Activated CD4-positive, alpha-beta memory T cell treated with anti-CD3 and anti-CD28 coated beads for 36 hours (primary cell): Measurements from ENCODE around the gene SLC8B1. TPM values are rescaled to one million over a fixed set of nuclear protein-coding genes. Genes with fewer than 3 reads are reported as not detected.
A peak's percentile ranks its signal among the peaks of the same experiment; 100 is the strongest.

Experiments
- CTCF ChIA-PET: fragments of 350-600 bp; sonication (Branson Sonifier 250); formaldehyde crosslinking; loops from one replicate; lab custom pipeline; 2021; ENCODE audit warnings: antibody characterized with exemption, inconsistent platforms; lab: Charles Lee
- POLR2A ChIA-PET: fragments of 350-600 bp; sonication (Branson Sonifier 250); formaldehyde crosslinking; loops from one replicate; lab custom pipeline; 2021; ENCODE audit warnings: antibody characterized with exemption; lab: Charles Lee
- DNase-seq: peaks from one replicate; pipeline ENCODE4 v3.0.0-alpha.2; 2020
- H3K27ac Mint-ChIP-seq: one replicate; pipeline ENCODE4 v1.8.0; 2021; ENCODE audit warnings: mixed read lengths
- H3K27me3 Mint-ChIP-seq: one replicate; pipeline ENCODE4 v1.8.0; 2021; ENCODE audit warnings: mixed read lengths
- H3K36me3 Mint-ChIP-seq: one replicate; pipeline ENCODE4 v1.8.0; 2021; ENCODE audit warnings: mixed read lengths
- H3K4me1 Mint-ChIP-seq: one replicate; pipeline ENCODE4 v1.8.0; 2021; ENCODE audit warnings: low read depth, mixed read lengths
- H3K4me3 Mint-ChIP-seq: one replicate; pipeline ENCODE4 v1.8.0; 2021; ENCODE audit warnings: mild to moderate bottlenecking, mixed read lengths
- H3K9me3 Mint-ChIP-seq: one replicate; pipeline ENCODE4 v1.8.0; 2021; ENCODE audit warnings: mixed read lengths
- intact Hi-C: fragments of 100-400 bp; cut with micrococcal nuclease; formaldehyde crosslinking; loops from one replicate; pipeline ENCODE4 v1.15.1; 2023
- total RNA-seq, 2 experiments: library from RNA; stranded (reverse); gene quantifications; one replicate each; pipeline ENCODE4 v1.2.3, GENCODE V29; 2021

The SLC8B1 gene
- total RNA-seq, 2 experiments from 2014 or later, result 21.5 to 22.0 TPM

DNA sequence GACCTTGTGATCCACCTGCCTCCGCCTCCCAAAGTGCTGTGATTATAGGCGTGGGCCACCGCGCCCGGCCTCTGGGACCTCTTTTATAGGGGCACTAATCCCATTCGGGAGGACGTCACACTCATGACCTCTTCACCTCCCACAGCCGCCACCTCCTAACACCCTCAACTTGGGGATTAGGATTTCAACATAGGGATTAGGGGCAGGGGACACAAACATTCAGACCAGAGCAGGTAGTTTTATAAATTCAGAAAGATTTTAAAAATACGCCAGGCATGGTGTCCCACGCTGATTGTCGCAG lies 64.2 kb downstream of the SLC8B1 start:
- ChIA-PET POLR2A (no interaction called here), CTCF (no interaction called here)
- Mint-ChIP-seq H3K4me3 (no peak overlapping the region), H3K27me3 (no peaks in the 10 kb centered on the region), H3K27ac (no peak overlapping the region), H3K4me1 (peaks cover 10% of the 10 kb centered on the region), H3K36me3 (peaks cover 41% of the 10 kb centered on the region), H3K9me3 (no peaks in the 10 kb centered on the region)
- intact Hi-C loops, result no loop called here
- no peak for DNase-seq

GRCh38 chr12:113269257-113269943 lies 65.5 kb downstream of the SLC8B1 start:
- Mint-ChIP-seq H3K27me3 (no peaks in the 10 kb centered on the region), H3K27ac (no peak overlapping the region), H3K36me3 (peaks cover 37% of the 10 kb centered on the region), H3K9me3 (no peaks in the 10 kb centered on the region), H3K4me1 (peaks cover 10% of the 10 kb centered on the region), H3K4me3 (no peak overlapping the region)
- no peak for DNase-seq
- intact Hi-C loops, result no loop called here
- POLR2A ChIA-PET, result no interaction called here
- CTCF ChIA-PET, result no interaction called here

DNA sequence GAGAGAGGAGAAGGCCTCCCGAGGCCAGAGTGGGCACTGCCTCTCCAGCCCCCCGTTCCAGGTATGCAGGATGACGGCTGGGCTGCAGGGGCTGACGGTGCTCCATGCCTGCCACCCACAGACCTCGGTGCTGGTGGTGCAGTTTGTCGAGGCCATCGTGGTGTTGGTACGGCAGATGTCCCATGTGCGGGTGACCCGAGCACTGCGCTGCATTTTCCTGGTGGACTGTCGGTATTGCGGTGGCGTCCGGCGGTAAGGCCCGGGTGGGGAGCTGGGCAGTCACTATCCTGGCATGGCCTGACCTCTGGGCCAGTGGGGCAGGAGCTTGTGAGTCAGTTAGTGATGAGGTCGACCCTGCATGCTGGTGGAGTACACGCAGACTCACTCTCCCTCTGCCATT lies 66.3 kb downstream of the SLC8B1 start:
- no peak overlapping the region for H3K27ac Mint-ChIP-seq
- CTCF ChIA-PET, result no interaction called here

GRCh38 chr12:113268136-113268535 lies 66.8 kb downstream of the SLC8B1 start:
- peaks cover 20% of the 10 kb centered on the region for H3K4me1 Mint-ChIP-seq
- H3K27ac Mint-ChIP-seq, result no peak overlapping the region
- intact Hi-C loops, result no loop called here
- H3K9me3 Mint-ChIP-seq, result no peaks in the 10 kb centered on the region
- ChIA-PET CTCF (no interaction called here), POLR2A (no interaction called here)
- H3K36me3 Mint-ChIP-seq, result peaks cover 46% of the 10 kb centered on the region
- no peak for DNase-seq
- no peaks in the 10 kb centered on the region for H3K27me3 Mint-ChIP-seq
- H3K4me3 Mint-ChIP-seq, result no peak overlapping the region

More for the DNA sequence above, 66.3 kb downstream of the SLC8B1 start:
- Mint-ChIP-seq H3K36me3 (peaks cover 45% of the 10 kb centered on the region), H3K9me3 (no peaks in the 10 kb centered on the region), H3K27me3 (no peaks in the 10 kb centered on the region), H3K4me1 (peaks cover 16% of the 10 kb centered on the region), H3K4me3 (no peak overlapping the region)
- intact Hi-C loops, result no loop called here
- DNase-seq, result no peak
- POLR2A ChIA-PET, result no interaction called here

DNA sequence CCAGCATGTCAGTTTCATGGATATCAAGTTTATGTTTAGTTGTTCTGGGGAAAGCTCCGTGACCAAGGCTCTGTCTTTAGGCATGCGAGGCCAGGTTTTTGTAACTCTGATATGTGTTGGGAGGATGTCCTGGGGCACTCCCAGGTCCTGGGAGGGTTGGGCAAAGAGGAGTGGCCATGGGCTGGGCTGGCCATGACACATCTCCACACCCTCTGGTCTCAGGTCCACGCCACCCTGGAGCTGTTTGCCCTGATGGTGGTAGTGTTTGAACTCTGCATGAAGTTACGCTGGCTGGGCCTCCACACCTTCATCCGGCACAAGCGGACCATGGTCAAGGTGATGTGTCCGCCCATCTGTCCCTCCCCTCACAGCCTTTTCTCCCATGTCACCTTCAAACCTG lies 67.3 kb downstream of the SLC8B1 start:
- peaks cover 49% of the 10 kb centered on the region for H3K36me3 Mint-ChIP-seq
- no peak overlapping the region for H3K4me3 Mint-ChIP-seq
- H3K27me3 Mint-ChIP-seq, result no peaks in the 10 kb centered on the region
- DNase-seq, result no peak
- intact Hi-C loops, result no loop called here
- ChIA-PET POLR2A (no interaction called here), CTCF (no interaction called here)
- H3K4me1 Mint-ChIP-seq, result peaks cover 23% of the 10 kb centered on the region
- H3K27ac Mint-ChIP-seq, result no peak overlapping the region
- no peaks in the 10 kb centered on the region for H3K9me3 Mint-ChIP-seq

GRCh38 chr12:113266106-113266895 lies 68.6 kb downstream of the SLC8B1 start:
- ChIA-PET CTCF (no interaction called here), POLR2A (no interaction called here)
- Mint-ChIP-seq H3K4me1 (peaks cover 26% of the 10 kb centered on the region), H3K9me3 (no peaks in the 10 kb centered on the region), H3K27ac (no peak overlapping the region), H3K36me3 (peaks cover 43% of the 10 kb centered on the region), H3K4me3 (no peak overlapping the region), H3K27me3 (no peaks in the 10 kb centered on the region)
- intact Hi-C loops, result no loop called here
- no peak for DNase-seq

DNA sequence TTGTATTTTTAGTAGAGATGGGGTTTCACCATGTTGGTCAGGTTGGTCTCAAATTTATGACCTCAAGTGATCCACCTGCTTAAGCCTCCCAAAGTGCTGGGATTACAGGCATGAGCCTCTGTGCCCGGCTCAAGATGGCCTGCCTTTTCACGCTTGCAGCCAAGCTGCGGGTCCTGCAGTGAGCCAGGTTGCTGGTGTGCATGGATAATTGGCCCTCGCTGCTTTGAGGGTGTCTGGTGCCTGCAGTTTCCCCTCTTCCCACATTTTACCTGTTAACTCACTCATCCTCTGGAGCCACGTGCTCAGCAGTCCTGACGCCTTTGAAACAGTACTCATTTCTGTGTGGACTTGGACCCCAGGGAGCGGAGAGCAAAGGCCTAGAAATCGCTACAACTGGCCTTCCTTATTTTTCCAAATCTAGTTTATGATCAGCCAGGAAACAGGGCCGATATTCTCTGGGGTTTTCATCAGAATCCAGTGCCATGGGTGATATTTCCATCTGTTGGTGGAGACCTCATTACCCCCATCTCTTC lies 71.4 kb downstream of the SLC8B1 start:
- no peak overlapping the region for H3K4me3 Mint-ChIP-seq
- ChIA-PET POLR2A (no interaction called here), CTCF (interaction anchor here (0.8 kb wide), 1 partner anchor 162 kb away, joined by 3 read pairs; no protein-coding TSS in a partner anchor)
- no peak overlapping the region for H3K27ac Mint-ChIP-seq
- no peaks in the 10 kb centered on the region for H3K9me3 Mint-ChIP-seq
- intact Hi-C loops, result loop anchor here (2.0 to 5.0 kb wide), 3 partner anchors 31 to 56 kb away; no protein-coding TSS in a partner anchor
- H3K36me3 Mint-ChIP-seq, result peaks cover 44% of the 10 kb centered on the region
- H3K4me1 Mint-ChIP-seq, result peaks cover 41% of the 10 kb centered on the region
- H3K27me3 Mint-ChIP-seq, result no peaks in the 10 kb centered on the region
- no peak for DNase-seq

DNA sequence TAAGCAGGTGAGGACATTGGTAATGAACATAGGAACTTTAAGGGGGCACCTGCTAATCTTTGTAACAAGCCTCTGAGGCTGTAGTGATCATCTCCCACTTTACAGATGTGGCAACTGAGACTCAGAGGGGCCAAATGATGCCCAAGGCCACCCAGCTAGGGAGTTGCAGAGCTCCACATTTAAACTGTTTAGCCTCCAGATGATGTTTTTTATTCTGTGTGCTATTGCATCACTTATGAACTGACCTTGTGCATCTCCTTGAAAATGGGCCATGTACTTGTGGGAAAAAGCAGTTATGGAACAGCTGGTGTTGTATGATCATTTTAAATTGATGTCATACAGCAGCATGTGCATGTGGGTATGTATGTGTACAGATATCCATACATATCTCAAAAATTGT lies 72.2 kb downstream of the SLC8B1 start:
- intact Hi-C loops, result loop anchor here (2.0 to 5.0 kb wide), 3 partner anchors 30 to 55 kb away; no protein-coding TSS in a partner anchor
- Mint-ChIP-seq H3K27ac (peak overlapping the region; percentile 53), H3K36me3 (peaks cover 38% of the 10 kb centered on the region), H3K9me3 (no peaks in the 10 kb centered on the region), H3K27me3 (no peaks in the 10 kb centered on the region), H3K4me3 (no peak overlapping the region), H3K4me1 (peaks cover 43% of the 10 kb centered on the region)
- ChIA-PET POLR2A (no interaction called here), CTCF (no interaction called here)
- no peak for DNase-seq

- H3K27ac Mint-ChIP-seq, result peak overlapping the region; percentile 51
- H3K36me3 Mint-ChIP-seq, result peaks cover 32% of the 10 kb centered on the region
- peaks cover 46% of the 10 kb centered on the region for H3K4me1 Mint-ChIP-seq
- POLR2A ChIA-PET, result interaction anchor here (0.9 to 1.8 kb wide), 2 partner anchors 41 to 54 kb away, joined by 4 to 5 read pairs; partner anchors contain the start of gene TPCN1
- no peak overlapping the region for H3K4me3 Mint-ChIP-seq
- DNase-seq, result peak; percentile 64
- H3K27me3 Mint-ChIP-seq, result no peaks in the 10 kb centered on the region
- no peaks in the 10 kb centered on the region for H3K9me3 Mint-ChIP-seq
- intact Hi-C loops, result loop anchor here (2.0 to 5.0 kb wide), 3 partner anchors 29 to 55 kb away; no protein-coding TSS in a partner anchor
- CTCF ChIA-PET, result interaction anchor here (0.6 to 1.2 kb wide), 2 partner anchors 32 to 73 kb away, joined by 3 to 4 read pairs; partner anchors contain the start of gene SLC8B1
These were observed 73.0 kb downstream of the SLC8B1 start for GRCh38 chr12:113261847-113262470.

DNA sequence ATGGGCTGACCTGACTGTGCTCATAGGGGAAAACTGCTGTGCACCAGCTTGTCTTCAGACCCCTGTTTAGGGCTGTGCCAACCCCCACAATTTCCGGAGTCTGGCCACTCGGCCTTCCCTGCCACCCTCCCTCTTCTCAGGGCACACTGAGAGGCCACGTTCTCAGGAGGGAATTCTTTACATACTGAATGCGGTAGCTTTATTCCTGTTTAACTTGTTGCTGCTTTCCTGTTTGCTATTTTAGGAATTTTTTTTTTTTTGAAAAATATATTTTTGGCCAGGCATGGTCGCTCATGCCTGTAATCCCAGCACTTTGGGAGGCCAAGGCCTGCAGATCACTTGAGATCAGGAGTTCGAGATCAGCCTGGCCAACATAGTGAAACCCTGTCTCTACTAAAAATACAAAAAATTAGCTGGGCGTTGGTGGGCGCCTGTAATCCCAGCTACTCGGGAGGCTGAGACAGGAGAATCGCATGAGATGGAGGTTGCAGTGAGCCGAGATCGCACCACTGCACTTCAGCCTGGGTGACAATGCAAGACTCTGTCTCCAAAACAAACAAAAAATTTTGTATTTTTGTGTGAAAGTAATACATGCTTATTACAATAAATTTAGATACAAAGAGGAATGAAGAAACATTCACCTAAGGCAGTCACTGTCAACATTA lies 74.1 kb downstream of the SLC8B1 start:
- Mint-ChIP-seq H3K9me3 (no peaks in the 10 kb centered on the region), H3K27me3 (no peaks in the 10 kb centered on the region), H3K36me3 (peaks cover 25% of the 10 kb centered on the region), H3K4me1 (peaks cover 48% of the 10 kb centered on the region), H3K4me3 (no peak overlapping the region), H3K27ac (peak overlapping the region; percentile 23)
- ChIA-PET POLR2A (interaction anchor here (1.8 kb wide), 1 partner anchor 39 kb away, joined by 5 read pairs; the partner anchor contains the start of gene TPCN1), CTCF (interaction anchor here (1.2 kb wide), 1 partner anchor 74 kb away, joined by 4 read pairs; the partner anchor contains the start of gene SLC8B1)
- DNase-seq, result no peak
- intact Hi-C loops, result loop anchor here (5.0 kb wide), 1 partner anchor 53 kb away; no protein-coding TSS in a partner anchor

- intact Hi-C loops, result loop anchor here (5.0 kb wide), 1 partner anchor 53 kb away; no protein-coding TSS in a partner anchor
- H3K4me3 Mint-ChIP-seq, result no peak overlapping the region
- ChIA-PET POLR2A (no interaction called here), CTCF (no interaction called here)
- H3K4me1 Mint-ChIP-seq, result peaks cover 48% of the 10 kb centered on the region
- no peaks in the 10 kb centered on the region for H3K9me3 Mint-ChIP-seq
- DNase-seq, result no peak
- peaks cover 23% of the 10 kb centered on the region for H3K36me3 Mint-ChIP-seq
- H3K27me3 Mint-ChIP-seq, result no peaks in the 10 kb centered on the region
- H3K27ac Mint-ChIP-seq, result peak overlapping the region; percentile 34
These were observed 74.8 kb downstream of the SLC8B1 start for GRCh38 chr12:113260127-113260526.
